ENCODE results near the gene LARGE1. TPM values are rescaled to one million over a fixed set of nuclear protein-coding genes. Genes with fewer than 3 reads are reported as not detected.

The LARGE1 gene
- total and polyA plus RNA-seq, 2 of the 13 experiments (the other 11 are each of a cell fraction or from before 2014, with no cell fraction given): 8.4 to 11.0 TPM

DNA sequence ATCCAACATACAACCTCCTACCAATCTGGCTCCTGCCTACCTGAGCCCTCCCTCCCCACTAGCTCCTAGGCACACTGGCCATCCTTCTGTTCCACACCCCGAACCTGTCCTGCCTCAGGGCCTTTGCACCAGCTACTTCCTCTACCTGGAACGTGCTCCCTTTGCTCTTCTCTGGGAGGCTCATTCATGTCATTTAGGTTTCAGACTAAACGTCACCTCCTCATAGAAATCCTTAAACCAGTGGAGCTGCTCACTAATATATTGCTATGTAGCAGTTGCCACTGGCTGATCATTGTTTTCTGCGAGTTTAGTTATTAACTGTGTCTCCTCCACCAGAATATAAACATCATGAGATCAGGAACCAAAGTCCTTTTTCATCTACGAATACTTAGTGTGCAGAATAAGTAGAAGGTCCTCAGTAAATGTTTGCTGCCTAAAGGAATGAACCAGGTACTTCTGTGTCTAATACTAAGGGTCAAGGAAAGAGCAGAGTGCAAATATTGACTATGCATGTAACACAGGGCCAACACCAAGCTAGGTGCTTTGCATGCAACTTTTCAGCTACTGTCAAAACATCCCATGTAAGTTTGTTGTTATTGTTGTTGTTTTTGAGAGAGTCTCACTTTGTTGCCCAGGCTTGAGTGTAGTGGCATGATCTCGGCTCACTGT lies 584.5 kb downstream of the LARGE1 start (continued):
- TF ChIP-seq, protein P1, sequence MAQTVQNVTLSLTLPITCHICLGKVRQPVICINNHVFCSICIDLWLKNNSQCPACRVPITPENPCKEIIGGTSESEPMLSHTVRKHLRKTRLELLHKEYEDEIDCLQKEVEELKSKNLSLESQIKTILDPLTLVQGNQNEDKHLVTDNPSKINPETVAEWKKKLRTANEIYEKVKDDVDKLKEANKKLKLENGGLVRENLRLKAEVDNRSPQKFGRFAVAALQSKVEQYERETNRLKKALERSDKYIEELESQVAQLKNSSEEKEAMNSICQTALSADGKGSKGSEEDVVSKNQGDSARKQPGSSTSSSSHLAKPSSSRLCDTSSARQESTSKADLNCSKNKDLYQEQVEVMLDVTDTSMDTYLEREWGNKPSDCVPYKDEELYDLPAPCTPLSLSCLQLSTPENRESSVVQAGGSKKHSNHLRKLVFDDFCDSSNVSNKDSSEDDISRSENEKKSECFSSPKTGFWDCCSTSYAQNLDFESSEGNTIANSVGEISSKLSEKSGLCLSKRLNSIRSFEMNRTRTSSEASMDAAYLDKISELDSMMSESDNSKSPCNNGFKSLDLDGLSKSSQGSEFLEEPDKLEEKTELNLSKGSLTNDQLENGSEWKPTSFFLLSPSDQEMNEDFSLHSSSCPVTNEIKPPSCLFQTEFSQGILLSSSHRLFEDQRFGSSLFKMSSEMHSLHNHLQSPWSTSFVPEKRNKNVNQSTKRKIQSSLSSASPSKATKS (CRISPR knock-in tag; IDR thresholded peaks at IDR 0.05): peak; percentile 70; the same call in 1 of the 2 replicates
- TF ChIP-seq, protein P2, sequence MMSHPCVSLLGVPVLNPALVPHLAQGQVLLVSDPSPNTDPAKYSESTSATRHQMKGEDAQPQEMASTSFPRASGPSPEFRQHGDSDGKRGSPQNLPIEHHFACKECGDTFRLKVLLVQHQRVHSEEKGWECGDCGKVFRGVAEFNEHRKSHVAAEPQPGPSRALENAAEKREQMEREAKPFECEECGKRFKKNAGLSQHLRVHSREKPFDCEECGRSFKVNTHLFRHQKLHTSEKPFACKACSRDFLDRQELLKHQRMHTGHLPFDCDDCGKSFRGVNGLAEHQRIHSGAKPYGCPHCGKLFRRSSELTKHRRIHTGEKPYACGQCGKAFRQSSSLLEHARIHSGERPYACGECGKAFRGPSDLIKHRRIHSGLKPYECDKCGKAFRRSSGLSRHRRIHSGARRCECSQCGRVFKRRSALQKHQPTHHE (CRISPR knock-in tag; IDR thresholded peaks at IDR 0.05; ENCODE audit: borderline replicate concordance): 0 out of 2 replicates have a peak, but pooled peaks have one; percentile 41
- TF ChIP-seq HNRNPL (IDR thresholded peaks at IDR 0.05; ENCODE audit: low read depth, low read length) (no peak), HMG20B (CRISPR knock-in tag; conservative IDR thresholded peaks at IDR 0.05) (peak; percentile 74), NCOR1 (IDR thresholded peaks at IDR 0.05; ENCODE audit: borderline replicate concordance, low read length) (peak; percentile 91), PAX8 (CRISPR knock-in tag; IDR thresholded peaks at IDR 0.05; ENCODE audit: borderline replicate concordance) (no peak), SP1 (IDR thresholded peaks at IDR 0.05) (no peak), SP1 (CRISPR knock-in tag; IDR thresholded peaks at IDR 0.05) (peak; percentile 1; the same call in 1 of the 2 replicates), MEIS2 (CRISPR knock-in tag; IDR thresholded peaks at IDR 0.05) (peak; percentile 64; the same call in 1 of the 2 replicates), JUN (CRISPR knock-in tag; IDR thresholded peaks at IDR 0.05) (0 out of 2 replicates have a peak, but pooled peaks have one; percentile 67), ZNF761 (CRISPR knock-in tag; conservative IDR thresholded peaks at IDR 0.05) (no peak; the same call in 1 of the 2 replicates), HOXA3 (CRISPR knock-in tag; IDR thresholded peaks at IDR 0.05) (peak; percentile 40), TEAD2 (CRISPR knock-in tag; IDR thresholded peaks at IDR 0.05) (no peak)
- TF ChIP-seq, protein P3, sequence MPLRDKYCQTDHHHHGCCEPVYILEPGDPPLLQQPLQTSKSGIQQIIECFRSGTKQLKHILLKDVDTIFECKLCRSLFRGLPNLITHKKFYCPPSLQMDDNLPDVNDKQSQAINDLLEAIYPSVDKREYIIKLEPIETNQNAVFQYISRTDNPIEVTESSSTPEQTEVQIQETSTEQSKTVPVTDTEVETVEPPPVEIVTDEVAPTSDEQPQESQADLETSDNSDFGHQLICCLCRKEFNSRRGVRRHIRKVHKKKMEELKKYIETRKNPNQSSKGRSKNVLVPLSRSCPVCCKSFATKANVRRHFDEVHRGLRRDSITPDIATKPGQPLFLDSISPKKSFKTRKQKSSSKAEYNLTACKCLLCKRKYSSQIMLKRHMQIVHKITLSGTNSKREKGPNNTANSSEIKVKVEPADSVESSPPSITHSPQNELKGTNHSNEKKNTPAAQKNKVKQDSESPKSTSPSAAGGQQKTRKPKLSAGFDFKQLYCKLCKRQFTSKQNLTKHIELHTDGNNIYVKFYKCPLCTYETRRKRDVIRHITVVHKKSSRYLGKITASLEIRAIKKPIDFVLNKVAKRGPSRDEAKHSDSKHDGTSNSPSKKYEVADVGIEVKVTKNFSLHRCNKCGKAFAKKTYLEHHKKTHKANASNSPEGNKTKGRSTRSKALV (CRISPR knock-in tag; IDR thresholded peaks at IDR 0.05): peak; percentile 35; the same call in 1 of the 2 replicates
- TF ChIP-seq, protein P4, sequence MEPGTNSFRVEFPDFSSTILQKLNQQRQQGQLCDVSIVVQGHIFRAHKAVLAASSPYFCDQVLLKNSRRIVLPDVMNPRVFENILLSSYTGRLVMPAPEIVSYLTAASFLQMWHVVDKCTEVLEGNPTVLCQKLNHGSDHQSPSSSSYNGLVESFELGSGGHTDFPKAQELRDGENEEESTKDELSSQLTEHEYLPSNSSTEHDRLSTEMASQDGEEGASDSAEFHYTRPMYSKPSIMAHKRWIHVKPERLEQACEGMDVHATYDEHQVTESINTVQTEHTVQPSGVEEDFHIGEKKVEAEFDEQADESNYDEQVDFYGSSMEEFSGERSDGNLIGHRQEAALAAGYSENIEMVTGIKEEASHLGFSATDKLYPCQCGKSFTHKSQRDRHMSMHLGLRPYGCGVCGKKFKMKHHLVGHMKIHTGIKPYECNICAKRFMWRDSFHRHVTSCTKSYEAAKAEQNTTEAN (CRISPR knock-in tag; conservative IDR thresholded peaks at IDR 0.05): peak; percentile 83
- TF ChIP-seq, protein P5, sequence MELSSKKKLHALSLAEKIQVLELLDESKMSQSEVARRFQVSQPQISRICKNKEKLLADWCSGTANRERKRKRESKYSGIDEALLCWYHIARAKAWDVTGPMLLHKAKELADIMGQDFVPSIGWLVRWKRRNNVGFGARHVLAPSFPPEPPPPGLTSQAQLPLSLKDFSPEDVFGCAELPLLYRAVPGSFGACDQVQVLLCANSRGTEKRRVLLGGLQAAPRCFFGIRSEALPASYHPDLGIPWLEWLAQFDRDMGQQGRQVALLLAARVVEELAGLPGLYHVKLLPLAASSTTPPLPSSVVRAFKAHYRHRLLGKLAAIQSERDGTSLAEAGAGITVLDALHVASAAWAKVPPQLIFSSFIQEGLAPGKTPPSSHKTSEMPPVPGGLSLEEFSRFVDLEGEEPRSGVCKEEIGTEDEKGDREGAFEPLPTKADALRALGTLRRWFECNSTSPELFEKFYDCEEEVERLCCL (CRISPR knock-in tag; IDR thresholded peaks at IDR 0.05; ENCODE audit: borderline replicate concordance): 0 out of 2 replicates have a peak, but pooled peaks have one; percentile 61
- TF ChIP-seq, protein P6, sequence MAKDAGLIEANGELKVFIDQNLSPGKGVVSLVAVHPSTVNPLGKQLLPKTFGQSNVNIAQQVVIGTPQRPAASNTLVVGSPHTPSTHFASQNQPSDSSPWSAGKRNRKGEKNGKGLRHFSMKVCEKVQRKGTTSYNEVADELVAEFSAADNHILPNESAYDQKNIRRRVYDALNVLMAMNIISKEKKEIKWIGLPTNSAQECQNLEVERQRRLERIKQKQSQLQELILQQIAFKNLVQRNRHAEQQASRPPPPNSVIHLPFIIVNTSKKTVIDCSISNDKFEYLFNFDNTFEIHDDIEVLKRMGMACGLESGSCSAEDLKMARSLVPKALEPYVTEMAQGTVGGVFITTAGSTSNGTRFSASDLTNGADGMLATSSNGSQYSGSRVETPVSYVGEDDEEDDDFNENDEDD (CRISPR knock-in tag; IDR thresholded peaks at IDR 0.05; ENCODE audit: borderline replicate concordance): no peak
- TF ChIP-seq, protein P7, sequence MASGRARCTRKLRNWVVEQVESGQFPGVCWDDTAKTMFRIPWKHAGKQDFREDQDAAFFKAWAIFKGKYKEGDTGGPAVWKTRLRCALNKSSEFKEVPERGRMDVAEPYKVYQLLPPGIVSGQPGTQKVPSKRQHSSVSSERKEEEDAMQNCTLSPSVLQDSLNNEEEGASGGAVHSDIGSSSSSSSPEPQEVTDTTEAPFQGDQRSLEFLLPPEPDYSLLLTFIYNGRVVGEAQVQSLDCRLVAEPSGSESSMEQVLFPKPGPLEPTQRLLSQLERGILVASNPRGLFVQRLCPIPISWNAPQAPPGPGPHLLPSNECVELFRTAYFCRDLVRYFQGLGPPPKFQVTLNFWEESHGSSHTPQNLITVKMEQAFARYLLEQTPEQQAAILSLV (CRISPR knock-in tag; IDR thresholded peaks at IDR 0.05; ENCODE audit: borderline replicate concordance): no peak
